GM12878 (cell line): ENCODE measurements around the gene THADA. TPM values are rescaled to one million over a fixed set of nuclear protein-coding genes. Genes with fewer than 3 reads are reported as not detected.

Source experiments
- BHLHE40 ChIP-seq, 2 experiments: fragments of 450-650 bp in 1 of 2; IDR thresholded peaks; 2 replicates each; pipeline ENCODE4 v1.6.1; 2011 to 2017; ENCODE audit warnings: low read depth in 2 of 2, borderline replicate concordance in 1 of 2, improper control_type of control experiment in 1 of 2, low read length in 1 of 2, mild to moderate bottlenecking in 1 of 2
- CUX1 ChIP-seq: IDR thresholded peaks from 2 replicates; pipeline ENCODE4 v1.6.1; 2012; ENCODE audit warnings: improper control_type of control experiment, low read depth, low read length; ENCODE audit not compliant: insufficient replicate concordance
- IKZF2 ChIP-seq, 2 experiments: fragments of 450-650 bp; IDR thresholded peaks; 2 replicates each; pipeline ENCODE4 v1.6.1; 2017; ENCODE audit warnings: mild to moderate bottlenecking in 2 of 2, moderate library complexity in 2 of 2
- KAT2A ChIP-seq: conservative IDR thresholded peaks from 2 replicates; pipeline ENCODE4 v1.6.1; 2011; ENCODE audit warnings: low read depth, low read length; ENCODE audit not compliant: control insufficient read depth
- MEF2B ChIP-seq: fragments of 450-650 bp; IDR thresholded peaks from 2 replicates; pipeline ENCODE4 v1.6.1; 2018; ENCODE audit warnings: mild to moderate bottlenecking, moderate library complexity; ENCODE audit not compliant: partially characterized antibody, poor library complexity, severe bottlenecking
- MYC ChIP-seq: IDR thresholded peaks from 2 replicates; pipeline ENCODE4 v1.6.1; 2011; ENCODE audit warnings: mild to moderate bottlenecking, low read length, moderate library complexity, inconsistent platforms; ENCODE audit not compliant: insufficient read depth, insufficient replicate concordance, insufficient read length, severe bottlenecking
- RCOR1 ChIP-seq: conservative IDR thresholded peaks from 2 replicates; pipeline ENCODE4 v1.6.1; 2012; ENCODE audit warnings: low read depth, low read length, improper control_type of control experiment
- polyA plus RNA-seq, 11 experiments: library from polyadenylated mRNA; depleted of rRNA in 4 of 11; unstranded in 6 of 11; stranded (reverse) in 5 of 11; fragments of >200 nt; fragmentation: Nextera tagmentation in 4 of 11; fragmentation: Illumina TruSeq in 1 of 11; extraction: Ambion mirVana in 4 of 11; extraction: Trizol in 1 of 11; gene quantifications; 1 replicate in 1 of 11; 2 replicates in 10 of 11; pipeline versions ENCODE4 v1.2.1 to v1.2.3, GENCODE V29; 2011 to 2016; ENCODE audit warnings: inconsistent platforms in 2 of 11, missing spikeins in 2 of 11, low read depth in 1 of 11
- total RNA-seq, 4 experiments: library from RNA; depleted of rRNA in 3 of 4; stranded (reverse); fragments of >200 nt in 3 of 4; fragmentation: Illumina TruSeq in 1 of 4; extraction: Trizol in 1 of 4; gene quantifications; 2 replicates each; pipeline versions ENCODE4 v1.2.1 to v1.2.3, GENCODE V29; 2013 to 2021
- TF ChIP-seq, protein P1 (sequence below): IDR thresholded peaks from 2 replicates; pipeline ENCODE4 v1.6.1; 2012; ENCODE audit warnings: mild to moderate bottlenecking, low read depth, low read length
- TF ChIP-seq, protein P2 (sequence below): fragments of 450-650 bp; formaldehyde crosslinking; IDR thresholded peaks from 2 replicates; pipeline ENCODE4 v1.5.0; 2022; ENCODE audit warnings: mild to moderate bottlenecking, missing genetic modification characterization
- TF ChIP-seq, protein P3 (sequence below): fragments of 450-650 bp; IDR thresholded peaks from 2 replicates; pipeline ENCODE4 v1.6.1; 2017; ENCODE audit warnings: mild to moderate bottlenecking, moderate library complexity
- TF ChIP-seq, protein P4 (sequence below): IDR thresholded peaks from 2 replicates; pipeline ENCODE4 v1.6.1; 2011; ENCODE audit warnings: low read depth, mild to moderate bottlenecking, low read length, moderate library complexity, borderline replicate concordance; ENCODE audit errors: extremely low read depth

Gene THADA
- total and polyA plus RNA-seq, 10 of the 15 experiments (the other 5 are each of a cell fraction or from before 2014, with no cell fraction given): 14.6 to 33.2 (median 23.2) TPM

DNA sequence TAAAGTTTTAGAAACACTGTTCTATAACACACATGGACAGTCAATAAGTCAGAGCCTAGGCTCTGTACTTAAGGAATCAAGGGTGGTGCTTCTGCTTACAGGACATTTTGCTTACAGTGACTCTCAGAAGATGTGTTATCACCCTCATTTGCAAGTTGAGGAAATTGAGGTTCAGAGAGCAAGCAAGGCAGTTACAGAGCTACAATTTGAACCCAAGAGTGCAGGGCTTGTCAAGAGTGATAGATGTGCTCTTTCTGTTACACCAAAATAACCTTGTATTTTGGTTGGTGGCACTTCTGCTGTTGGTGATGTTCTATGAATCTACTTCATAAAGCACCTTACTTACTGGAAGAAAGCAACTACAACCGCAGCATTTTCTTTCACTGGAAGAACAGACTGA lies 170.2 kb downstream of the THADA start (continued):
- TF ChIP-seq, protein P1, sequence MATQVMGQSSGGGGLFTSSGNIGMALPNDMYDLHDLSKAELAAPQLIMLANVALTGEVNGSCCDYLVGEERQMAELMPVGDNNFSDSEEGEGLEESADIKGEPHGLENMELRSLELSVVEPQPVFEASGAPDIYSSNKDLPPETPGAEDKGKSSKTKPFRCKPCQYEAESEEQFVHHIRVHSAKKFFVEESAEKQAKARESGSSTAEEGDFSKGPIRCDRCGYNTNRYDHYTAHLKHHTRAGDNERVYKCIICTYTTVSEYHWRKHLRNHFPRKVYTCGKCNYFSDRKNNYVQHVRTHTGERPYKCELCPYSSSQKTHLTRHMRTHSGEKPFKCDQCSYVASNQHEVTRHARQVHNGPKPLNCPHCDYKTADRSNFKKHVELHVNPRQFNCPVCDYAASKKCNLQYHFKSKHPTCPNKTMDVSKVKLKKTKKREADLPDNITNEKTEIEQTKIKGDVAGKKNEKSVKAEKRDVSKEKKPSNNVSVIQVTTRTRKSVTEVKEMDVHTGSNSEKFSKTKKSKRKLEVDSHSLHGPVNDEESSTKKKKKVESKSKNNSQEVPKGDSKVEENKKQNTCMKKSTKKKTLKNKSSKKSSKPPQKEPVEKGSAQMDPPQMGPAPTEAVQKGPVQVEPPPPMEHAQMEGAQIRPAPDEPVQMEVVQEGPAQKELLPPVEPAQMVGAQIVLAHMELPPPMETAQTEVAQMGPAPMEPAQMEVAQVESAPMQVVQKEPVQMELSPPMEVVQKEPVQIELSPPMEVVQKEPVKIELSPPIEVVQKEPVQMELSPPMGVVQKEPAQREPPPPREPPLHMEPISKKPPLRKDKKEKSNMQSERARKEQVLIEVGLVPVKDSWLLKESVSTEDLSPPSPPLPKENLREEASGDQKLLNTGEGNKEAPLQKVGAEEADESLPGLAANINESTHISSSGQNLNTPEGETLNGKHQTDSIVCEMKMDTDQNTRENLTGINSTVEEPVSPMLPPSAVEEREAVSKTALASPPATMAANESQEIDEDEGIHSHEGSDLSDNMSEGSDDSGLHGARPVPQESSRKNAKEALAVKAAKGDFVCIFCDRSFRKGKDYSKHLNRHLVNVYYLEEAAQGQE: no peak
- TF ChIP-seq MEF2B: no peak
- no peak for TF ChIP-seq MYC
- TF ChIP-seq BHLHE40 (IDR thresholded peaks at IDR 0.05; ENCODE audit: borderline replicate concordance in 1 of 2, low read depth in 2 of 2, low read length in 1 of 2): no peak
- TF ChIP-seq, protein P2, sequence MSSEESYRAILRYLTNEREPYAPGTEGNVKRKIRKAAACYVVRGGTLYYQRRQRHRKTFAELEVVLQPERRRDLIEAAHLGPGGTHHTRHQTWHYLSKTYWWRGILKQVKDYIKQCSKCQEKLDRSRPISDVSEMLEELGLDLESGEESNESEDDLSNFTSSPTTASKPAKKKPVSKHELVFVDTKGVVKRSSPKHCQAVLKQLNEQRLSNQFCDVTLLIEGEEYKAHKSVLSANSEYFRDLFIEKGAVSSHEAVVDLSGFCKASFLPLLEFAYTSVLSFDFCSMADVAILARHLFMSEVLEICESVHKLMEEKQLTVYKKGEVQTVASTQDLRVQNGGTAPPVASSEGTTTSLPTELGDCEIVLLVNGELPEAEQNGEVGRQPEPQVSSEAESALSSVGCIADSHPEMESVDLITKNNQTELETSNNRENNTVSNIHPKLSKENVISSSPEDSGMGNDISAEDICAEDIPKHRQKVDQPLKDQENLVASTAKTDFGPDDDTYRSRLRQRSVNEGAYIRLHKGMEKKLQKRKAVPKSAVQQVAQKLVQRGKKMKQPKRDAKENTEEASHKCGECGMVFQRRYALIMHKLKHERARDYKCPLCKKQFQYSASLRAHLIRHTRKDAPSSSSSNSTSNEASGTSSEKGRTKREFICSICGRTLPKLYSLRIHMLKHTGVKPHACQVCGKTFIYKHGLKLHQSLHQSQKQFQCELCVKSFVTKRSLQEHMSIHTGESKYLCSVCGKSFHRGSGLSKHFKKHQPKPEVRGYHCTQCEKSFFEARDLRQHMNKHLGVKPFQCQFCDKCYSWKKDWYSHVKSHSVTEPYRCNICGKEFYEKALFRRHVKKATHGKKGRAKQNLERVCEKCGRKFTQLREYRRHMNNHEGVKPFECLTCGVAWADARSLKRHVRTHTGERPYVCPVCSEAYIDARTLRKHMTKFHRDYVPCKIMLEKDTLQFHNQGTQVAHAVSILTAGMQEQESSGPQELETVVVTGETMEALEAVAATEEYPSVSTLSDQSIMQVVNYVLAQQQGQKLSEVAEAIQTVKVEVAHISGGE: no peak
- TF ChIP-seq KAT2A: no peak
- TF ChIP-seq, protein P3, sequence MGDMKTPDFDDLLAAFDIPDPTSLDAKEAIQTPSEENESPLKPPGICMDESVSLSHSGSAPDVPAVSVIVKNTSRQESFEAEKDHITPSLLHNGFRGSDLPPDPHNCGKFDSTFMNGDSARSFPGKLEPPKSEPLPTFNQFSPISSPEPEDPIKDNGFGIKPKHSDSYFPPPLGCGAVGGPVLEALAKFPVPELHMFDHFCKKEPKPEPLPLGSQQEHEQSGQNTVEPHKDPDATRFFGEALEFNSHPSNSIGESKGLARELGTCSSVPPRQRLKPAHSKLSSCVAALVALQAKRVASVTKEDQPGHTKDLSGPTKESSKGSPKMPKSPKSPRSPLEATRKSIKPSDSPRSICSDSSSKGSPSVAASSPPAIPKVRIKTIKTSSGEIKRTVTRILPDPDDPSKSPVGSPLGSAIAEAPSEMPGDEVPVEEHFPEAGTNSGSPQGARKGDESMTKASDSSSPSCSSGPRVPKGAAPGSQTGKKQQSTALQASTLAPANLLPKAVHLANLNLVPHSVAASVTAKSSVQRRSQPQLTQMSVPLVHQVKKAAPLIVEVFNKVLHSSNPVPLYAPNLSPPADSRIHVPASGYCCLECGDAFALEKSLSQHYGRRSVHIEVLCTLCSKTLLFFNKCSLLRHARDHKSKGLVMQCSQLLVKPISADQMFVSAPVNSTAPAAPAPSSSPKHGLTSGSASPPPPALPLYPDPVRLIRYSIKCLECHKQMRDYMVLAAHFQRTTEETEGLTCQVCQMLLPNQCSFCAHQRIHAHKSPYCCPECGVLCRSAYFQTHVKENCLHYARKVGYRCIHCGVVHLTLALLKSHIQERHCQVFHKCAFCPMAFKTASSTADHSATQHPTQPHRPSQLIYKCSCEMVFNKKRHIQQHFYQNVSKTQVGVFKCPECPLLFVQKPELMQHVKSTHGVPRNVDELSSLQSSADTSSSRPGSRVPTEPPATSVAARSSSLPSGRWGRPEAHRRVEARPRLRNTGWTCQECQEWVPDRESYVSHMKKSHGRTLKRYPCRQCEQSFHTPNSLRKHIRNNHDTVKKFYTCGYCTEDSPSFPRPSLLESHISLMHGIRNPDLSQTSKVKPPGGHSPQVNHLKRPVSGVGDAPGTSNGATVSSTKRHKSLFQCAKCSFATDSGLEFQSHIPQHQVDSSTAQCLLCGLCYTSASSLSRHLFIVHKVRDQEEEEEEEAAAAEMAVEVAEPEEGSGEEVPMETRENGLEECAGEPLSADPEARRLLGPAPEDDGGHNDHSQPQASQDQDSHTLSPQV: no peak
- no peak for TF ChIP-seq RCOR1
- TF ChIP-seq CUX1: no peak
- TF ChIP-seq, protein P4, sequence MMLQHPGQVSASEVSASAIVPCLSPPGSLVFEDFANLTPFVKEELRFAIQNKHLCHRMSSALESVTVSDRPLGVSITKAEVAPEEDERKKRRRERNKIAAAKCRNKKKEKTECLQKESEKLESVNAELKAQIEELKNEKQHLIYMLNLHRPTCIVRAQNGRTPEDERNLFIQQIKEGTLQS: no peak
- TF ChIP-seq IKZF2 (IDR thresholded peaks at IDR 0.05): no peak
